DOHH2 (cell line): ENCODE data around the gene NTMT1.

Experiments used
- EZH2phosphoT487 ChIP-seq: fragments of 200-600 bp; sonication (generic); IDR thresholded peaks from 2 replicates; pipeline ENCODE4 v1.6.1; 2017; ENCODE audit warnings: borderline replicate concordance, mild to moderate bottlenecking, antibody characterized with exemption, low read length, moderate library complexity, mixed read lengths
- TF ChIP-seq, protein P1 (sequence below): fragments of 200-600 bp; sonication (generic); IDR thresholded peaks from one replicate; pipeline ENCODE4 v1.5.1; 2014; ENCODE audit warnings: antibody characterized with exemption, mild to moderate bottlenecking, low read depth, low read length; ENCODE audit not compliant: poor library complexity, severe bottlenecking

DNA sequence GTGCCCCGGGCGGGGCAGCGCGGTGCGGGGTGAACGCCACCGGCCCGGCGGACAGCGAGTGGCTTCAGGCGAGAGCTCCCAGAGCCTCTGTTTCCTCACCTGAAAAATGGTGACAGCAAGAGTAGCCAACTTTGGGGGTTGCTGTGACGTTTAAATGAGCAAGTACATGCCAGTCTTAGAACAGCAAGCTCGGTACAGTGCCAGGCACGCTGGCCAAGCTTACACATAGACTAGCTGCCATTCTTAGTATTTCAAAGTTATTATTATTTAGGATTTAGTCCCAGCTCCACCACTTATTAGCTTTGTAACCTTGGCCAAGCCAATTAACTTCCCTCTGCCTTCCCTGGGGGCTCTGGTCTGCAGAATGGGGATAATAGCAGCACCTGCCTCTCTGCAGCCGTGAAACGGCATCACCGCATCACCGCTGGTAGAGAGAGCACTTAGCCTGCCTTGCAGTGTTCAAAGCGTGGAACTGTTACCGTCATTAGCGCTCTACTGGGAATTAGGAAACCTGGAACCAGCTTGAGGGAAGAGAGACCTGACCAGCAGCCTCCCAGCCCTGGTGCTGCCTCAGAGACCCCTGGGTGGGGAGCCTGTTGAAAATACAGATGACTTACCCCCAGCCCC lies 5.2 kb upstream of the NTMT1 start, which contains the start of gene C9orf50:
- no peak for TF ChIP-seq EZH2phosphoT487
- TF ChIP-seq, protein P1, sequence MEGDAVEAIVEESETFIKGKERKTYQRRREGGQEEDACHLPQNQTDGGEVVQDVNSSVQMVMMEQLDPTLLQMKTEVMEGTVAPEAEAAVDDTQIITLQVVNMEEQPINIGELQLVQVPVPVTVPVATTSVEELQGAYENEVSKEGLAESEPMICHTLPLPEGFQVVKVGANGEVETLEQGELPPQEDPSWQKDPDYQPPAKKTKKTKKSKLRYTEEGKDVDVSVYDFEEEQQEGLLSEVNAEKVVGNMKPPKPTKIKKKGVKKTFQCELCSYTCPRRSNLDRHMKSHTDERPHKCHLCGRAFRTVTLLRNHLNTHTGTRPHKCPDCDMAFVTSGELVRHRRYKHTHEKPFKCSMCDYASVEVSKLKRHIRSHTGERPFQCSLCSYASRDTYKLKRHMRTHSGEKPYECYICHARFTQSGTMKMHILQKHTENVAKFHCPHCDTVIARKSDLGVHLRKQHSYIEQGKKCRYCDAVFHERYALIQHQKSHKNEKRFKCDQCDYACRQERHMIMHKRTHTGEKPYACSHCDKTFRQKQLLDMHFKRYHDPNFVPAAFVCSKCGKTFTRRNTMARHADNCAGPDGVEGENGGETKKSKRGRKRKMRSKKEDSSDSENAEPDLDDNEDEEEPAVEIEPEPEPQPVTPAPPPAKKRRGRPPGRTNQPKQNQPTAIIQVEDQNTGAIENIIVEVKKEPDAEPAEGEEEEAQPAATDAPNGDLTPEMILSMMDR, result no peak
